GM21528 (cell line): Measurements from ENCODE around the gene IL15RA.

ENCODE experiments used
- ATAC-seq: cut with Tn5 transposase; IDR thresholded peaks from one replicate; pipeline ENCODE4 v1.9.1; 2021; ENCODE audit warnings: mild to moderate bottlenecking, moderate library complexity; ENCODE audit not compliant: unreplicated experiment, low FRiP score

Gene IL15RA

GRCh38 chr10:5977471-5978229 is at the start of gene IL15RA:
Gene IL15RA (minus strand): TSS chr10:5977543. CDS start chr10:5977492, 51 bp downstream.
- ATAC-seq = peak; percentile 69

GRCh38 chr10:6025683-6026255 is 48.4 kb upstream of the IL15RA start:
- no peak for ATAC-seq

- no peak for ATAC-seq
Measured at GRCh38 chr10:6024334-6024682, 47.0 kb upstream of the IL15RA start.

GRCh38 chr10:6023661-6024333 is 46.5 kb upstream of the IL15RA start:
- no peak for ATAC-seq

GRCh38 chr10:6022660-6023059 is 45.3 kb upstream of the IL15RA start:
- no peak for ATAC-seq

- ATAC-seq = no peak
Measured at GRCh38 chr10:6020826-6021225, 43.5 kb upstream of the IL15RA start.

GRCh38 chr10:6019796-6020195 is 42.5 kb upstream of the IL15RA start:
- ATAC-seq = no peak

- no peak for ATAC-seq
Measured at GRCh38 chr10:6019010-6019782, 41.9 kb upstream of the IL15RA start.

GRCh38 chr10:6018422-6018821 is 41.1 kb upstream of the IL15RA start:
- no peak for ATAC-seq

GRCh38 chr10:6017781-6018354 is 40.5 kb upstream of the IL15RA start:
- no peak for ATAC-seq

GRCh38 chr10:6014241-6014761 is 37.0 kb upstream of the IL15RA start:
- no peak for ATAC-seq

- no peak for ATAC-seq
Measured at GRCh38 chr10:6013413-6014192, 36.3 kb upstream of the IL15RA start.

GRCh38 chr10:6012121-6012905 is 35.0 kb upstream of the IL15RA start:
- no peak for ATAC-seq

- no peak for ATAC-seq
Measured at GRCh38 chr10:6011558-6011957, 34.2 kb upstream of the IL15RA start.

- ATAC-seq = no peak
Measured at GRCh38 chr10:6010569-6010968, 33.2 kb upstream of the IL15RA start.

GRCh38 chr10:6009961-6010360 is 32.6 kb upstream of the IL15RA start:
- ATAC-seq = no peak

GRCh38 chr10:6009150-6009549 is 31.8 kb upstream of the IL15RA start:
- no peak for ATAC-seq

- no peak for ATAC-seq
Measured at GRCh38 chr10:6008497-6009142, 31.3 kb upstream of the IL15RA start.
